Activated CD8-positive, alpha-beta T cell treated with anti-CD3 and anti-CD28 coated beads for 36 hours (primary cell): ENCODE measurements around the gene SH3BP2. TPM values are rescaled to one million over a fixed set of nuclear protein-coding genes. Genes with fewer than 3 reads are reported as not detected.

Experiments
- ATAC-seq: fragments of 200-7000 bp; cut with Tn5 transposase; one replicate; pipeline ENCODE4 v1.10.0; 2021; ENCODE audit warnings: mild to moderate bottlenecking, moderate library complexity
- CTCF ChIA-PET: fragments of 350-600 bp; sonication (Branson Sonifier 250); formaldehyde crosslinking; loops from one replicate; lab custom pipeline; 2021; ENCODE audit warnings: antibody characterized with exemption; lab: Charles Lee
- POLR2A ChIA-PET: fragments of 350-600 bp; sonication (Branson Sonifier 250); formaldehyde crosslinking; loops from one replicate; lab custom pipeline; 2021; ENCODE audit warnings: antibody characterized with exemption; lab: Charles Lee
- DNase-seq: peaks from one replicate; pipeline ENCODE4 v3.0.0-alpha.2; 2020
- H3K27ac Mint-ChIP-seq: one replicate; pipeline ENCODE4 v1.8.0; 2021; ENCODE audit warnings: mild to moderate bottlenecking, mixed read lengths
- H3K27me3 Mint-ChIP-seq: one replicate; pipeline ENCODE4 v1.8.0; 2021; ENCODE audit warnings: mixed read lengths
- H3K36me3 Mint-ChIP-seq: one replicate; pipeline ENCODE4 v1.8.0; 2021; ENCODE audit warnings: low read depth, mixed read lengths
- H3K4me1 Mint-ChIP-seq: one replicate; pipeline ENCODE4 v1.8.0; 2021; ENCODE audit warnings: low read depth, mixed read lengths
- H3K4me3 Mint-ChIP-seq: one replicate; pipeline ENCODE4 v1.8.0; 2021; ENCODE audit warnings: mild to moderate bottlenecking, moderate library complexity, mixed read lengths
- H3K9me3 Mint-ChIP-seq: one replicate; pipeline ENCODE4 v1.8.0; 2021; ENCODE audit warnings: mixed read lengths
- CTCF ChIP-seq: fragments of 200-600 bp; IDR thresholded peaks from one replicate; pipeline ENCODE4 v1.8.0; 2022; ENCODE audit warnings: antibody characterized with exemption, mild to moderate bottlenecking
- intact Hi-C: fragments of 100-400 bp; cut with micrococcal nuclease; formaldehyde crosslinking; loops from one replicate; pipeline ENCODE4 v1.10.0; 2022
- total RNA-seq, 2 experiments: library from RNA; stranded (reverse); gene quantifications; one replicate each; pipeline ENCODE4 v1.2.3, GENCODE V29; 2021

The SH3BP2 gene
- total RNA-seq, 2 experiments from 2014 or later = 54.8 to 59.0 TPM

DNA sequence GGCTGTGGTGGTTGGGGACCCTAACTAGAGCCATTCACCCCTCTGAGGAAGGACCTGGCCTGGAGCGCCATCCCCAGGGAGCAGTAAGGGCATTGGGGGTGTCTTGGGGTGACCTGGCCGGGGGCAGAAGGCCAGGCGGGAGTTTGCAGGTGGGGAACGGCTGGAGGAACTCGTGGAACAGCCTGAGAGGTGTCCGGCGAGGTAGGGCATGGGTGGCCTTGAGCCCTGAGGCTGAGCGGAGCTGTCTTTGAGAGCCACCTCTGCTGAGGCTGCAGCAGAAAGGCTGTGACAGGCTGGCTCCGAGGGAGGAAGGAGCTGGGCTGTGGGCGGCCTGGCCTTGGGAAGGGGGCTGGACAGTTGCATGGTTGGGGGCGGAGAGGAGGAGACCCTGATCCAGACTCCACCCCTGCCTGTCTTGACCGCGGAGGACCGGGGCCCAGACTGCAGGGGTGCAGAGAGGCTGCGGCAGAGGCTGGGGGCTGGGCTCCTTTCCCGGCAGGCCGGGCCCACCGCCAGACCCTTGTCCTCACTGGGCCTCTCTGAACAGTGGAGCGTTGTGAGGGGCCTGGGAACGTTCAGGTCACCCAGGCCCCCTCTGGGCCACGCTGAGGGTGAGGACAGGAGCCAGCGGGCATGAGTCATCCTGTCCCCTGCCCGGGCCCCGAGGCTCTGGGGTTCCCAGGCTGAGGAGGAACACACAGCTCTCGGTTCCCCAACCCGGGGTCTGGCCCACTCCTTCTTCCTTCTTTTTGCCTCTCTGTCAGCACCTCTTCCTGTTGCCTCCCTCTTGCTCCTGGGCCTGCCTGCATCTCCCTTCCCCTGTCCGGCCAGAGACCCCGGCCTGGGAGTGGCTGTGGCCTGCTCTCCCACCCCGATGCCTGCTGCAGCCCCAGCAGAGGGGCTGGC, 8.1 kb downstream of the SH3BP2 start:
- no peaks in the 10 kb centered on the region for H3K27me3 Mint-ChIP-seq
- ChIA-PET CTCF (interaction anchor here (1.7 kb wide), 1 partner anchor 12 kb away, joined by 5 read pairs; no protein-coding TSS in a partner anchor), POLR2A (interaction anchor here (0.9 to 2.1 kb wide), 6 partner anchors 10 to 37 kb away, joined by 3 to 10 read pairs (median 5); no protein-coding TSS in a partner anchor)
- no peaks in the 10 kb centered on the region for H3K9me3 Mint-ChIP-seq
- peak; percentile 40 for ATAC-seq
- peak; percentile 56 for DNase-seq
- no peak for TF ChIP-seq CTCF
- H3K27ac Mint-ChIP-seq = peak overlapping the region; percentile 59
- peaks cover 2% of the 10 kb centered on the region for H3K36me3 Mint-ChIP-seq
- H3K4me1 Mint-ChIP-seq = peaks cover 47% of the 10 kb centered on the region
- intact Hi-C loops = no loop called here
- H3K4me3 Mint-ChIP-seq = peak overlapping the region; percentile 58

GRCh38 chr4:2802618-2803531, 10.0 kb downstream of the SH3BP2 start:
- Mint-ChIP-seq H3K4me1 (peaks cover 32% of the 10 kb centered on the region), H3K4me3 (no peak overlapping the region), H3K27me3 (no peaks in the 10 kb centered on the region), H3K36me3 (peaks cover 2% of the 10 kb centered on the region), H3K9me3 (no peaks in the 10 kb centered on the region), H3K27ac (no peak overlapping the region)
- no peak for DNase-seq
- CTCF ChIA-PET = no interaction called here
- TF ChIP-seq CTCF = no peak
- no peak for ATAC-seq
- POLR2A ChIA-PET = interaction anchor here (1.0 to 1.4 kb wide), 5 partner anchors 9 to 133 kb away, joined by 3 to 4 read pairs (median 3); no protein-coding TSS in a partner anchor
- intact Hi-C loops = no loop called here

DNA sequence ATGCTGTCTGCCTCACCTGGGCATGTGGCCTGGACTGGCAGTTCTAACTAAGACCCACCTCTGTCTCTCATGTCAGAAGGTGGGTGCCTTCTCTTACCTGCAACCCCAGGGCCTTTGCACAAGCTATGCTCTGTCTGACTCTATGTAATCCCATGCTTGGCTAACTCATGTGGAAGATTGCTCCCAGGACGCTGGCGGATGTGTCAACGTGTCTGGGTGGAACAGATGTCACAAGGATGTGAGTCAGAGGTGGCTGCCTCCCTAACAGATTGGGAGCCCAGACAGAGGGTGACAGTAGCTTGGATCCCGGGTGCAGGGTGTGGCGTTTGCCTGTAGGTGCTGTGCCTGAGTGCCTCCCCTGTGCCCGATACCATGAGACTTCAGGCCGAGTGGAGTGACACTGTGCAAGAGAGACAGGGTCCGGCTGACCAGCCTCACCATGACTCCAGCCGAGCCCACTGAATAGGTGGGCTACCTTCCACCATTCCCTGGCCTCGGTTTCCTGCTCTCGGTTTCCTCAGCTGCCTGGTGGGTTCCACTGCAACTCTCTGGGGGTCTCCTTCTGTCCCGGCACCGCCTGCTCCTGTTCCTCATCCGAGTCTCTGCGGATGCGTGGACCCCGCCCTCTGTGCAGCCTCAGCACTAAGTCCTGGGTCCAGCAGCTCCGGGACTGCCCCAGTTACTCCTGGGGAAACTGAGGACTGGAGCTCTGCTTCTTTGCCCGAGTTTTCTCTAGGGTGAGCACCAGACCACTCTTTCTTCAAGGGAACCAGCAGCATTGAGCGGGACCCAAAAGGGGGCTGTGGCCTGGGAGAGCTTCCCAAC, 11.0 kb downstream of the SH3BP2 start:
- peaks cover 22% of the 10 kb centered on the region for H3K4me1 Mint-ChIP-seq
- DNase-seq = no peak
- no peaks in the 10 kb centered on the region for H3K9me3 Mint-ChIP-seq
- no peaks in the 10 kb centered on the region for H3K27me3 Mint-ChIP-seq
- H3K27ac Mint-ChIP-seq = no peak overlapping the region
- no peak overlapping the region for H3K4me3 Mint-ChIP-seq
- ChIA-PET POLR2A (interaction anchor here (1.0 to 1.4 kb wide), 5 partner anchors 8 to 132 kb away, joined by 3 to 4 read pairs (median 4); no protein-coding TSS in a partner anchor), CTCF (no interaction called here)
- no peak for ATAC-seq
- TF ChIP-seq CTCF = no peak
- peaks cover 2% of the 10 kb centered on the region for H3K36me3 Mint-ChIP-seq
- intact Hi-C loops = no loop called here

GRCh38 chr4:2804449-2804972, 11.6 kb downstream of the SH3BP2 start:
- no peaks in the 10 kb centered on the region for H3K9me3 Mint-ChIP-seq
- ATAC-seq (no peak), DNase-seq (no peak)
- no peak overlapping the region for H3K27ac Mint-ChIP-seq
- no peaks in the 10 kb centered on the region for H3K36me3 Mint-ChIP-seq
- no peak for TF ChIP-seq CTCF
- no peak overlapping the region for H3K4me3 Mint-ChIP-seq
- H3K4me1 Mint-ChIP-seq = peaks cover 16% of the 10 kb centered on the region
- ChIA-PET POLR2A (interaction anchor here (1.2 kb wide), 1 partner anchor 13 kb away, joined by 4 read pairs; no protein-coding TSS in a partner anchor), CTCF (no interaction called here)
- no peaks in the 10 kb centered on the region for H3K27me3 Mint-ChIP-seq
- intact Hi-C loops = no loop called here
